Measurements from ENCODE around the gene RBMS2.
"Not testable (repeated sequence)": the region's sequence is repeated elsewhere in the genome, so short reads cannot be mapped to it uniquely, and the experiment has no call there.

Gene RBMS2

DNA sequence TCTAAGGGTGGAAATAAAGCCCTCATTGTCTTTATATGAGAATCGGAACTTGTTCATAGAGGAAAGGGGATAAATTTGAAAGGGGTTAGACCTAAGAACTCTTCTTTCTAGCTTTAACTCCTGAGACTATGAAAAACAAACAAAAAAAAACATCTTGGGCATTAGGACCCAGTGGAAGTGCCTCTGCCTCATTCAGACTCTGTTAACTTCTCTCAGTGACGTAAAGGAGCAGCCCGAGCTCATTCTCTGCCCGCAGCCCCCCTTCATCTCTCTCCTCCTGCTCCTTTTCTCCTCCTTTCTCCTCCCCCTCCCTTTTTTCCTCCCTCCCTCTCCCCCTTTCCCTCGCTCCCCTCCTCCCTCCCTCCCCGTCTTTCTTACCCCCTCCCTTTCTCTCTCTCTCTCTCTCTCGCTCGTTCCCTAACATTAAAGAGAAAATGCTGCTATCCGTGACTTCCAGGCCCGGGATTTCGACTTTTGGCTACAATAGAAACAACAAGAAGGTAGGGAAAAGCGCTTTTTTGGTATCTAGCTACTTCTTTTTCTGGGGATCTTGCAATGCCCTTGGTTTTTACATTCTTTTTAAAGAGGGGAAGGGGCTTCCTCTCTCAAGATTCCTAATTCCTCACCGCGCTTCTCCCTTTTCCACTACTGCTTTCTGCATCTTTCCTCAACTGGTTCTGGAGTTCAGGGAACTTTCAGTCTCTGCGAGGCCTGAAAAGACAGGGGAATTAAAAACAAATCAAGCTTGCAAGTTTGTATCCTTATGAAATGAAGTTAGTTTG is at the start of gene RBMS2:
Gene RBMS2 (plus strand): TSS at position 231 of the 782 bp plus-strand sequence. CDS start 204 bp downstream, at position 435.
- DNase-seq (ENCODE audit: extremely low read depth in 1 of 2, low read depth in 1 of 2): peak in 1 of 2 donors; percentile 3

GRCh38 chr12:56474389-56474788 is 47.2 kb upstream of the RBMS2 start:
- DNase-seq (ENCODE audit: extremely low read depth in 1 of 2, low read depth in 1 of 2): no peak

- DNase-seq (ENCODE audit: extremely low read depth in 1 of 2, low read depth in 1 of 2): no peak
Measured at GRCh38 chr12:56476143-56476542, 45.5 kb upstream of the RBMS2 start.

DNA sequence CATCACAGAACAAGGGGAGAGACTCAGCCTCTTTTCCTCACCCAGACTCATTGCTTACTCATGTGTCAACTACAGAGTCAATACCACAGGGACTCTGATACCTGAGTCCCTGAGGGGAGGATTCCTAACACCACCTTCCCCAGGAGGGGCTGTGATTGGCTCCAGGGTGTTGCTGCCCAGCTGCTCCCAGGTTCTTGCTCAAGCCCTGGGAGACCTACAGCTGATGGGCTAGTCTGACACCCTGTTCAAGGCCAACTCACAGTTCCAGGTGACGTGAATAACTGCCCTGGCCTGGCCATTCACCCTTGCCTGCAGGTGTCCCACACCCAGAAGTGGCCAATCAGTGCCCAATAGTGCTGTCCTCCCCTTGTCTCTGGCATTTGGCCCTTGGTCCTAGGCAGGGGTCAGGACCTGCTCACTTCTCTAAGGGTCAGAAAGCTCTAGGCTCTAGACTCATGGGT is 44.6 kb upstream of the RBMS2 start:
- DNase-seq (ENCODE audit: extremely low read depth in 1 of 2, low read depth in 1 of 2): no peak

DNA sequence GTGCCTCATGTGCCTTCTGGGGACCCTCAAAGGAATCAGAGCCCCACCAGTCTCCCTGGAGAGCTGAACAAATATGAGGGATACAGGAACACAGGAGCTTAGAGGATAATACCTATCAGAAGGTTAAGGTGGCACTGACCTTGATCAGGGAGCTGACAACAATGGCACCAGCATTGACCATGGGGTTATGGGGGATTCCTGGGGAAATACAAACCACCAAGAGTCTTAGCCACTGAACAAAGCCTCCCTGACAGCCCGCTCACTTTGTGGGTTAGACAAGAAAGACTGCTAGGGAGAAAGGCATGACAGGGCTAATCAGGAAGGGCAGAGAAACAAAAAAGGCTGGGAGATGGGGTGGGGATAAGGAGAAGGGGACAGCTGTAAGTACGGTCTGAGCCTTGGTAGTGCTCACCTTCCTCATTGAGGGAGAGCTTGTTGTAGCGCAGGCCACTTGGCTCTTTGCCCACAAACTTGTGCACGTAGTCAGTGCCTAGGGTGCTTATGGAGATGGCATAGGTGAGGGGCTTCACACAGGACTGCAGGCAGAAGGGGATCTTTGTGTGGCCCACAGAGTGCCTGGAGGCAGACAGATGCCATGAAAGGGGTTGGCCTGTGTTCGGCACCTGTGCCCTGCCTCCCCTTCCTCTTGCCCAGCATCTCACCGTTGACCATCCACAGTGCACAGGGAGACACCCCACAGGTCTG is 43.9 kb upstream of the RBMS2 start:
- no peak for DNase-seq (ENCODE audit: extremely low read depth in 1 of 2, low read depth in 1 of 2)

- no peak for DNase-seq (ENCODE audit: extremely low read depth in 1 of 2, low read depth in 1 of 2)
Measured at GRCh38 chr12:56479625-56480024, 42.0 kb upstream of the RBMS2 start.

- DNase-seq (ENCODE audit: extremely low read depth in 1 of 2, low read depth in 1 of 2): no peak
Measured at GRCh38 chr12:56484566-56484965, 37.1 kb upstream of the RBMS2 start.

DNA sequence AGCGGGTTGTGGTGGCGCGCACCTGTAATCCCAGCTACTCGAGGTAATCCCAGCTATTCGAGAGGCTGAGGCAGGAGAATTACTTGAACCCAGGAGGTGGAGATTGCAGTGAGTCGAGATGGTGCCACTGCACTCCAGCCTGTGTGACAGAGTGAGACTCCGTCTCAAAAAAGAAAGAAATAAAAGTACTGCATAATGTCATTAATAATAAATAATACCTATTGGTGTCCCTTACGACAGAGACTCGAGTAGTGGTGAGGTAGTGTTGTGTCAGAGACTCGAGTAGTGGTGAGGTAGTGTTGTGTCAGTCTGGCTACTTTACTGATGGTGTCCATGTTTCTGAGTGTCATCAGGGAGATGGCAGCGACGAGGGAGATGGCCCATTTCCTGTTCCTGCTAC is 34.9 kb upstream of the RBMS2 start:
- no peak for DNase-seq (ENCODE audit: extremely low read depth in 1 of 2, low read depth in 1 of 2)

GRCh38 chr12:56487448-56488040 is 34.1 kb upstream of the RBMS2 start:
- no peak for DNase-seq (ENCODE audit: extremely low read depth in 1 of 2, low read depth in 1 of 2)

DNA sequence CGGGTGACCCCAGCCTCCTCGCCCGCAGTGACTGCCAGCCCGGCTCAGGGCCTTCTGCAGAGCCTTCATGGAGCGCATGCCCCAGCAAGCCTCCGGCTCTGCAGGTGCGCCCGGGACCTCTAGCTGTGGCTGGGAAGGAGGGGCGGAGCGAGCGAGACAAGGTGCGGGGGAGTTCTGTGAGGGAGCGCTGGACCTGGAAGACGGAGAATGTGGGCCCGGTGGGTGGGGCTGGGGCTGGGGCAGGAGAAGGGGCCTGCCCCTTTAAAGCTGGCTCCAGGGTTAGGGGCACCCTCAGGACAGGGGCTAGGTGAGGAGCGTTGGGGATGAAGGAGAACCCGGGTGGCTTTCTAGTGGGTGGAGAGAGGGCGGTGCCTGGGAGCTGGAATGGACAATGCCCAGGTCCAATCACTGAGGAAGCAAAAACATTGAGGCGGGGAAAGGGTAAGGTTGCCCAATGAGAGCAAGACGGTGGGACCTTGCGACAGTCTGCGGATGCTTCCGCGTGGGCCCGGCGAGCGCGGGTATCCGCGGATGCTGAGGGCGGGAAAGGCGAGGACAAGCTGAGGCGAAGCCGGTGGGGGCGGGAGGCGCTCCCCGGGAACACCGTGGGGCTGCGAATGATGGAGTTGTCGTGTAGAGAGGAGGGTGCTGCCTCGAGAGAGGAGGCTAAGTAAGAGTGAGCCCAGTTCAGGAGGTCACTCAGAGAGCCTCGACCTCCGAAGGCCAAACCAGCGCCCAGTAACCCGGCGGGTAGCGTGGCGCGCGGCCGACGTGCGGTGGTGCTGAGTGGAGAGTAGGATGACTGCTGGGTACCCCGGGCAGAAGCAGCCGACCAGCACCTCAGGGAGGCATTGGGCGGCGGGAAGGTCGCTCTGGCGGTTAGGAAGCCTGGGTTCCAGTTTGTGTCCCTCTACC is 33.3 kb upstream of the RBMS2 start, which contains the start of gene GLS2:
Gene GLS2 (minus strand): TSS at position 121 of the 915 bp plus-strand sequence. CDS start 43 bp downstream, at position 78.
- DNase-seq (ENCODE audit: extremely low read depth in 1 of 2, low read depth in 1 of 2): peak in 1 of 2 donors; percentile 64

DNA sequence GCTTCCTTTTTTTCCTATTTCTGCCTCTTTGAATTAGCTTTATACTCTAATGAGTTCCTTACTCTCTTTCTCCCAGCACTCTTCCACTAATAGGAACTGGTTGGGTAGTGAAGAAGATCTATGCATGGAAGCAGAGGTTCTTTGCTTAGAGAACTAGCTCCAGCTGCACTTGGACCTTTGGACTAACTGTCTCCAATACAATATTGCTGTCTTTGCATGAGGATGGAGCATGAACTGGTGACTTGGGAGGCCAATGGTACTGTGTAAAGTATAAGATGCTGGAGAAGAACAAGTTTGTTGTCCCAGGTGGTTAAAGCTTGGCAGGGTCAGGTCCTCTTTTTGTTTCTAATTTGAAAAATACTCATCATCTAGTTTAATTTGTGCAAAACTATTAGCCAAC is 31.3 kb upstream of the RBMS2 start:
- DNase-seq (ENCODE audit: extremely low read depth in 1 of 2, low read depth in 1 of 2): no peak

DNA sequence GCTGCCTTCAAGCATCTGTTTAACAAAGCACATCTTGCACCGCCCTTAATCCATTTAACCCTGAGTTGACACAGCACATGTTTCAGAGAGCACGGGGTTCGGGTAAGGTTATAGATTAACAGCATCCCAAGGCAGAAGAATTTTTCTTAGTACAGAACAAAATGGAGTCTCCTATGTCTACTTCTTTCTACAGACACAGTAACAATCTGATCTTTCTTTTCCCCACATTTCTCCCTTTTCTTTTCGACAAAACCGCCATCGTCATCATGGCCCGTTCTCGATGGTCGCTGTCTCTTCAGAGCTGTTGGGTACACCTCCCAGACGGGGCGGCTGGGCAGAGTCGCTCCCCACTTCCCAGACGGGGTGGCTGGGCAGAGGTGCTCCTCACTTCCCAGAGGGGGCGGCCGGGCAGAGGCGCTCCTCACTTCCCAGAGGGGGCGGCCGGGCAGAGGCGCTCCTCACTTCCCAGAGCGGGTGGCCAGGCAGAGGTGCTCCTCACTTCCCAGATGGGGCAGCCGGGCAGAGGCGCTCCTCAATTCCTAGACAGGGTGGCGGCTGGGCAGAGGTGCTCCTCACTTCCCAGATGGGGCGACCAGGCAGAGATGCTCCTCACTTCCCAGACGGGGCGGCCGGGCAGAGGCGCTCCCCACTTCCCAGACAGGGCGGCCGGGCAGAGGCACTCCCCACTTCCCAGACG is 28.1 kb upstream of the RBMS2 start:
- not testable (repeated sequence) for DNase-seq (ENCODE audit: extremely low read depth in 1 of 2, low read depth in 1 of 2)

DNA sequence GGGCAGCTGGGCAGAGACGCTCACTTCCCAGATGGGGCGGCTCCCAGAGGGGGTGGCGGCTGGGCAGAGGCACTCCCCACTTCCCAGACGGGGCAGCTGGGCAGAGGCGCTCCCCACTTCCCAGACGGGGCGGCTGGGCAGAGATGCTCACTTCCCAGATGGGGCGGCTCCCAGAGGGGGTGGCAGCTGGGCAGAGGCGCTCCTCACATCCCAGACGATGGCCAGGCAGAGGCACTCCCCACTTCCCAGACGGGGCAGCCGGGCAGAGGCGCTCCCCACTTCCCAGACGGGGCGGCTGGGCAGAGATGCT is 27.6 kb upstream of the RBMS2 start:
- DNase-seq (ENCODE audit: extremely low read depth in 1 of 2, low read depth in 1 of 2): not testable (repeated sequence)

GRCh38 chr12:56494481-56494880 is 27.1 kb upstream of the RBMS2 start:
- not testable (repeated sequence) for DNase-seq (ENCODE audit: extremely low read depth in 1 of 2, low read depth in 1 of 2)

GRCh38 chr12:56496704-56497103 is 24.9 kb upstream of the RBMS2 start:
- DNase-seq (ENCODE audit: extremely low read depth in 1 of 2, low read depth in 1 of 2): peak; percentile 28 to 48

DNA sequence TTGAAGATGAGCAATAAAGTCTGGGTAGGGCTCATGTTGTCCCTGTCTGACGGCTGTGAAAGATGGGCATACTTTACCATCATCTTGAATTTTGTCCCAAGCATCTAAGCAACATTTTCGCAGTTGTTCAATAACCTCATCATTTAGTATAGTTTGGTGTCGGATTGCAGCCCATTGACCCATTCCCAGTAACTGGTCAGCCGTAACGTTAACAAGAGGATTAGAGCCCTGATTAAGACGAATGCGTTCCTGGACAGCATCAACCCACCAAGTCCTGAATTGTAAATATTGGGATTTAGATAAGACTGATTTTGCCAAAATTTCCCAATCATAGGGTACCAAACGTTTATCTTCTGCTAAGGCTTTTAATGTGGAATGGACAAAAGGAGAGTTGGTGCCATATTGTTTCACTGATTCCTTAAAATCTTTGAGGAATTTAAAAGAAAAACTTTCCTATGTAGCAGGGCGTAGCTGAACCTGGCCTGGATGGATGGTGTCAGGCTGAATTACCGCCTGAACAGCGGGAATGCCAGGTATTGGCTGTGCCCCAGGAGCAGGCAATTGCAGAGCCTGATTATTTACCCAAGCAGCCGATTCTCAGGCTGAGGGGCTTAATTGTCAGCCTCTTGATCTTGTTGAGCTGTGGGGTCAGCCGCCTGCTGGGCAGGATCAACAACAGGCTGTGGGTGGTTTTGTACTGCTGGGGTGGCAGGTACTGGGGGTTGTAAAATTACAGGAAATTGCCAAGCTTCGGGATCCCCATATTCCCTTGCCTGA is 23.3 kb upstream of the RBMS2 start:
- DNase-seq (ENCODE audit: extremely low read depth in 1 of 2, low read depth in 1 of 2): not testable (repeated sequence)

DNA sequence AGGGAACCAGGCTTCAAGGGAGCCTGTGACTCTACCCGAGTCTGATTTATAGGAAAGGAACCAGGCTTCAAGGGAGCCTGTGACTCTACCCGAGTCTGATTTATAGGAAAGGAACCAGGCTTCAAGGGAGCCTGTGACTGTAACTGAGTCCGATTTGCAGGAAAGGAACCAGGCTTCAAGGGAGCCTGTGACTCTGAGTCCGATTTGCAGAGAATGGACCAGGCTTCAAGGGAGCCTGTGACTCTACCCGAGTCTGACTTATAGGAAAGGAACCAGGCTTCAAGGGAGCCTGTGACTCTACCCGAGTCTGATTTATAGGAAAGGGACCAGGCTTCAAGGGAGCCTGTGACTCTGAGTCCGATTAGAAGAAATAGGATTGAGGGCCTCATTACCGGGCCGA is 22.2 kb upstream of the RBMS2 start:
- DNase-seq (ENCODE audit: extremely low read depth in 1 of 2, low read depth in 1 of 2): not testable (repeated sequence)

- DNase-seq (ENCODE audit: extremely low read depth in 1 of 2, low read depth in 1 of 2): not testable (repeated sequence)
Measured at GRCh38 chr12:56499879-56500278, 21.7 kb upstream of the RBMS2 start.

- DNase-seq (ENCODE audit: extremely low read depth in 1 of 2, low read depth in 1 of 2): no peak
Measured at GRCh38 chr12:56510786-56511185, 10.8 kb upstream of the RBMS2 start.
